ENCODE data around the gene CC2D1B.

CC2D1B gene

DNA sequence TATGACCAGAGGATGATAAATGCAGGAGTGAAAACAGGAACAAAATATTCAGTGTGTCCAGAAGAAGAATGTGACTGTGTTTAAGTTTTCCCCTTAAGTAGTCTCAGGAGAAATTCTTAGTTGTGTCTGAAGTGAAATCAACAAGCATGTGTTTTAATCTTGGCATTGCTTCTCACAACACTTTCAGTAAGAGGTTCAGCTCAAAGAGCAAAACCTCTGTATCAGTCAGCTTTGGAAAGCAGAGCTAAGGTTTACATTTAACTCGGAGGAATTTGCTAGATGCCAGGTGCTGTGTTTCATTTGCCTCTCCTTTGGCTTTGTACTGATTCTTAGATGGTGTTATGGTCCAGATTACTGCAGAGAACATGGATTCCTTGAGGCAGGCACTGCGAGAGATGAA is 28.6 kb downstream of the CC2D1B start:
- Histone ChIP-seq H3K9me3 (ENCODE audit: low read depth, low read length) (no peaks in the 10 kb centered on the region), H3K4me3 (no peak overlapping the region), H3K9ac (ENCODE audit: insufficient read length) (no peak overlapping the region), H3K36me3 (ENCODE audit: insufficient read depth, low read length) (no peaks in the 10 kb centered on the region), H3K27ac (no peak overlapping the region)
- DNase-seq (ENCODE audit: low read depth, low spot score) = no peak
- no peak for TF ChIP-seq FOXP2 (optimal IDR thresholded peaks at IDR 0.05; ENCODE audit: control extremely low read depth, extremely low read length, insufficient read depth)
- no peak for TF ChIP-seq EZH2 (IDR thresholded peaks at IDR 0.05)
- no peak for TF ChIP-seq POLR2AphosphoS5 (IDR thresholded peaks at IDR 0.05; ENCODE audit: borderline replicate concordance, low read depth, low read length)

- Histone ChIP-seq H3K27ac (no peak overlapping the region), H3K4me3 (no peak overlapping the region), H3K9me3 (ENCODE audit: low read depth, low read length) (no peaks in the 10 kb centered on the region), H3K9ac (ENCODE audit: insufficient read length) (no peak overlapping the region), H3K36me3 (ENCODE audit: insufficient read depth, low read length) (no peaks in the 10 kb centered on the region)
- TF ChIP-seq EZH2 (IDR thresholded peaks at IDR 0.05) = no peak
- DNase-seq (ENCODE audit: low read depth, low spot score) = no peak
These were observed 31.0 kb downstream of the CC2D1B start for GRCh38 chr1:52334906-52335528.

GRCh38 chr1:52332411-52332810 is 33.6 kb downstream of the CC2D1B start:
- no peak for TF ChIP-seq FOXP2 (optimal IDR thresholded peaks at IDR 0.05; ENCODE audit: control extremely low read depth, extremely low read length, insufficient read depth)
- no peak for TF ChIP-seq POLR2AphosphoS5 (IDR thresholded peaks at IDR 0.05; ENCODE audit: borderline replicate concordance, low read depth, low read length)
- no peak for TF ChIP-seq EZH2 (IDR thresholded peaks at IDR 0.05)
- Histone ChIP-seq H3K9ac (ENCODE audit: insufficient read length) (no peak overlapping the region), H3K4me3 (no peak overlapping the region), H3K36me3 (ENCODE audit: insufficient read depth, low read length) (no peaks in the 10 kb centered on the region), H3K27ac (no peak overlapping the region), H3K9me3 (ENCODE audit: low read depth, low read length) (no peaks in the 10 kb centered on the region)
- DNase-seq (ENCODE audit: low read depth, low spot score) = no peak

- H3K36me3 ChIP-seq (ENCODE audit: insufficient read depth, low read length) = no peaks in the 10 kb centered on the region
- no peak overlapping the region for H3K4me3 ChIP-seq
- no peaks in the 10 kb centered on the region for H3K9me3 ChIP-seq (ENCODE audit: low read depth, low read length)
- H3K27ac ChIP-seq = peak overlapping the region; percentile 45; the same call in 1 of the 2 replicates
- no peak overlapping the region for H3K9ac ChIP-seq (ENCODE audit: insufficient read length)
- no peak for DNase-seq (ENCODE audit: low read depth, low spot score)
- no peak for TF ChIP-seq FOXP2 (optimal IDR thresholded peaks at IDR 0.05; ENCODE audit: control extremely low read depth, extremely low read length, insufficient read depth)
- TF ChIP-seq EZH2 (IDR thresholded peaks at IDR 0.05) = no peak
- TF ChIP-seq POLR2AphosphoS5 (IDR thresholded peaks at IDR 0.05; ENCODE audit: borderline replicate concordance, low read depth, low read length) = no peak
These were observed 37.4 kb downstream of the CC2D1B start for GRCh38 chr1:52328615-52329014.

GRCh38 chr1:52325786-52326185 is 40.2 kb downstream of the CC2D1B start:
- Histone ChIP-seq H3K36me3 (ENCODE audit: insufficient read depth, low read length) (no peaks in the 10 kb centered on the region), H3K9me3 (ENCODE audit: low read depth, low read length) (no peaks in the 10 kb centered on the region), H3K9ac (ENCODE audit: insufficient read length) (no peak overlapping the region), H3K27ac (no peak overlapping the region), H3K4me3 (peak overlapping the region; percentile 16; the same call in 1 of the 2 replicates)
- no peak for DNase-seq (ENCODE audit: low read depth, low spot score)
- TF ChIP-seq POLR2AphosphoS5 (IDR thresholded peaks at IDR 0.05; ENCODE audit: borderline replicate concordance, low read depth, low read length) (no peak), FOXP2 (optimal IDR thresholded peaks at IDR 0.05; ENCODE audit: control extremely low read depth, extremely low read length, insufficient read depth) (no peak), EZH2 (IDR thresholded peaks at IDR 0.05) (no peak)

- H3K36me3 ChIP-seq (ENCODE audit: insufficient read depth, low read length) = no peaks in the 10 kb centered on the region
- H3K9ac ChIP-seq (ENCODE audit: insufficient read length) = no peak overlapping the region
- H3K9me3 ChIP-seq (ENCODE audit: low read depth, low read length) = no peaks in the 10 kb centered on the region
- TF ChIP-seq FOXP2 (optimal IDR thresholded peaks at IDR 0.05; ENCODE audit: control extremely low read depth, extremely low read length, insufficient read depth) = no peak
- no peak for TF ChIP-seq POLR2AphosphoS5 (IDR thresholded peaks at IDR 0.05; ENCODE audit: borderline replicate concordance, low read depth, low read length)
- TF ChIP-seq EZH2 (IDR thresholded peaks at IDR 0.05) = no peak
- no peak for DNase-seq (ENCODE audit: low read depth, low spot score)
- H3K4me3 ChIP-seq = no peak overlapping the region
- no peak overlapping the region for H3K27ac ChIP-seq
These were observed 42.3 kb downstream of the CC2D1B start for GRCh38 chr1:52323731-52324130.

DNA sequence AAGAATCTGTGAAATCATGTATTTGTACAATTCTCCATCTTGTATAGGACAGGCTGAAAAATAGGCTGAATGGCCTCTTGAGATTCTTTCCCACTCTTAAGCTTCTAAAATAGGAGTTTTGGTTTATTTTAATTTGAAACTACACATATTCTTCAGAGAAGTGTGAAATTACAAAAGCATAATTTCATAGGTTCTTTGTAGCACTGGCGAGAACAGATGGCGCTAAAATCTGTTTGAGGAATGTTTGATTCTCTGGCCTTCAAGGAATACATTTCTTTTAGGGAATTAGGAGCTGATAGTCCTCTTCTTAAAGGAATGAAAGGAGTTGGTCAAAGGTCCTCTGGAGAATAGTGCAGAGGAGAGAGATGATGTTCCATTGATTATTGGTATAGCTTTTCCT is 44.9 kb downstream of the CC2D1B start:
- H3K4me3 ChIP-seq = no peak overlapping the region
- TF ChIP-seq POLR2AphosphoS5 (IDR thresholded peaks at IDR 0.05; ENCODE audit: borderline replicate concordance, low read depth, low read length) (no peak), EZH2 (IDR thresholded peaks at IDR 0.05) (no peak), FOXP2 (optimal IDR thresholded peaks at IDR 0.05; ENCODE audit: control extremely low read depth, extremely low read length, insufficient read depth) (no peak)
- no peaks in the 10 kb centered on the region for H3K36me3 ChIP-seq (ENCODE audit: insufficient read depth, low read length)
- H3K9me3 ChIP-seq (ENCODE audit: low read depth, low read length) = no peaks in the 10 kb centered on the region
- DNase-seq (ENCODE audit: low read depth, low spot score) = no peak
- H3K27ac ChIP-seq = no peak overlapping the region
- no peak overlapping the region for H3K9ac ChIP-seq (ENCODE audit: insufficient read length)

- no peak for DNase-seq (ENCODE audit: low read depth, low spot score)
- Histone ChIP-seq H3K4me3 (no peak overlapping the region), H3K27ac (no peak overlapping the region), H3K36me3 (ENCODE audit: insufficient read depth, low read length) (no peaks in the 10 kb centered on the region), H3K9me3 (ENCODE audit: low read depth, low read length) (no peaks in the 10 kb centered on the region), H3K9ac (ENCODE audit: insufficient read length) (no peak overlapping the region)
- TF ChIP-seq EZH2 (IDR thresholded peaks at IDR 0.05) (no peak), FOXP2 (optimal IDR thresholded peaks at IDR 0.05; ENCODE audit: control extremely low read depth, extremely low read length, insufficient read depth) (no peak), POLR2AphosphoS5 (IDR thresholded peaks at IDR 0.05; ENCODE audit: borderline replicate concordance, low read depth, low read length) (no peak)
These were observed 59.6 kb downstream of the CC2D1B start for GRCh38 chr1:52306227-52307006.

Measured in SK-N-MC (cell line).